NCI-H2227 treated with DMSO at 0.1 percent for 48 hours (cell line): Measurements from ENCODE around the gene RAB42.
"Not testable (repeated sequence)": the region's sequence is repeated elsewhere in the genome, so short reads cannot be mapped to it uniquely, and the experiment has no call there.

Experiments used
- DNase-seq: peaks from one replicate; lab custom pipeline; 2025; lab: John Stamatoyannopoulos, UW

Gene RAB42

DNA sequence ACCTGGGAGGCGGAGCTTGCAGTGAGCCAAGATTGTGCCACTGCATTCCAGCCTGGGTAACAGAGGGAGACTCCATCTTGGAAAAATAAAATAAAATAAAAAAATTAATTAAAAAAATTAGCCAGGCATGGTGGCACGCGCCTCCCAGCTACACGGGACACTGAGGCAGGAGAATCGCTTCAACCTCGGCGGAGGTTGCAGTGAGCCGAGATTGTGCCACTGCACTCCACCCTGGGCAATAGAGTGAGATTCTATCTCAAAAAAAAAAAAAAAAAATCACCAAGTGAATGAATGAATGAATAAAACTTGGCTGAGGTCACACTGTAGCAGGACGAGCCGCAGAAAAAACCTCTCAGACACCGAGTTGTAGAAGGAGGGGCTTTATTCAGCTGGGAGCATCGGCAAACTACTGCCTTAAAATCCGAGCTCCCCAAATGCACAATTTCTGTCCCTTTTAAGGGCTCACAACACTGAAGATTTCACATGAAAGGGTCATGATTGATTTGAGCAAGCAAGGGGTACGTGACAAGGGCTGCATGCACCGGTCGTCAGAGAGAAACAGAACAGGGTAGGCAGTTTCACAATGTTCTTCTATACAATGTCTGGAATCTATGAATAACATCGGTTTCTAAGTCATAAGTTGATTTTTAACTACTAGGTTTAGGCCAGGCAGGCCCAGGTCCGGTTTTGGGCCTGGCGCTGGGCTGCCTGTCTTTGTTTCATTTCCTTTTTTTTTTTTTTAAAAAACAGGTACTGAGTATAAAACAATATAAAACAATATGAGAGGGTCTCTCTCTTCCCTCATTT, 5.3 kb upstream of the RAB42 start:
- DNase-seq = not testable (repeated sequence)

DNA sequence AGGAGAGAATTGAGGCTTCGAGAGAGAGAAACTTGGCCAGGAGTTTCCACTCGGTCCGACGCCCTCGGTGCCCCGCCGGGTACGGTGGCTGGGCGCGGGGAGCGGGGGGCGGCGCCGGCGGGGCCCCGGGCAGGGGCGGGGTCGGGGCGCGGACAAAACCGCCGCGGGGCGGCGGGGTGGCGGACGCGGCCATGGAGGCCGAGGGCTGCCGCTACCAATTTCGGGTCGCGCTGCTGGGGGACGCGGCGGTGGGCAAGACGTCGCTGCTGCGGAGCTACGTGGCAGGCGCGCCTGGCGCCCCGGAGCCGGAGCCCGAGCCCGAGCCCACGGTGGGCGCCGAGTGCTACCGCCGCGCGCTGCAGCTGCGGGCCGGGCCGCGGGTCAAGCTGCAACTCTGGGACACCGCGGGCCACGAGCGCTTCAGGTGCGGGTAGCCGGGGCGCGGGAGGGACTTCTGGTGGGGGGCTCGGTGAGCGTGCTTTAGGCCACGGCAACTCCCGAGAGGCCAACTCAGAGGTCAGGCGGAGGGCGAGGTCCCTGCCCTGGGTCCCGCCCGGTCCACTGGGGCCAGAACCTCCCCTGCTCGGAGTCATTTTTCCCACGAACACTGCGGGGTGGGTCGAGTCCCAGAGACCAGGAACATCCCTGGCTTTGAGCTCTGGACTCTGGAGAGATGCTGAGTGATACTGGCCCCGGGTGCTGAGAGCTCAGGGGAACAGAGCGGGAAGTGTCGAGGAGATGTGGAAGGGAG, 431 bp downstream of the RAB42 start:
- DNase-seq = no peak

DNA sequence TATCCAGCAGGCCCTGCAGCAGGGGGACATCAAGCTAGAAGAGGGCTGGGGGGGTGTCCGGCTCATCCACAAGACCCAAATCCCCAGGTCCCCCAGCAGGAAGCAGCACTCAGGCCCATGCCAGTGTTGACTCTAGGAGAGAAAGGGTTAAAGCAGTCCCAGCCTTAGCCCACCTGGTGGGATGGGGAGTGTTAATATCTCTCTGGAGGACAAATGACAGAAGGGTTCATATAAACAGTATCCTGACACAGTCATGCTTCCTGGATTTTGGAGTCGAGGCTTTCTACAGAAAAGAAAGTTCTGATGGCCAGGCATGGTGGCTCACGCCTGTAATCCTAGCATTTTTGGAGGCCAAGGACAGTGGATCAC, 1.9 kb downstream of the RAB42 start:
- not testable (repeated sequence) for DNase-seq

DNA sequence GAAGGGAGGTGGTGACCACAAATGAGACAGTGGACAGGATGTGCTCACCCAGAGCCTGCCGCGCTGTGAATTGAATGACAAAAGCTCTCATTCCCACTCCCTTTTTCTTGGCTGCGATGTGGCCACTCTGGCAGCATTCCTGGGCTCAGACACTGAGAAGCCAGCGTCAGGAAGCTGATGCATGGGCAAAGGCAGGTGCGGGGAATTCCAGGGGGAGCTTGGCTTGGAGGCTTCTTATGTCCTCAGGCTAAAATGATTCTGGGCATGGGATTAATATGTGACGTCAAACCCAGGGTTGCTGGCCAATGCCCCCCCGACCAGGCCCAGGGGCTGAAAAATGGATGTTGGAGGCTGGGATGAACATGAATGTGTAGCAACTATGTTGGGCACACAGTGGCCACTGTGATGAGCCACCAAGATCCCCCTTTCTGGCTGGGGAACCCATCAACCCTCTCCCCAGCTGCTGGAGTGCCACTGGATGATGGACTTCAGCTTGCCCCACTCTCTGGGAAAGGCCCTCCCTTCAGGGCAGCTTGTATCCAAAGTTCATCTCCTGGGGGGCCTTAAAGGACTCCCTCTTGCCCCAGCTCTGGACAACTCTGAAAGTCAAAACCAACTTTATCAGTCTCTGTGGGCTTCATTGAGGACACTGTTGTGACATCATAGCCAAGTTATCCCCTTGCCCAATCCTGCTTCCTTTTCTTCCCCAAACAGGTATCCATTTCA, 2.8 kb downstream of the RAB42 start:
- not testable (repeated sequence) for DNase-seq

DNA sequence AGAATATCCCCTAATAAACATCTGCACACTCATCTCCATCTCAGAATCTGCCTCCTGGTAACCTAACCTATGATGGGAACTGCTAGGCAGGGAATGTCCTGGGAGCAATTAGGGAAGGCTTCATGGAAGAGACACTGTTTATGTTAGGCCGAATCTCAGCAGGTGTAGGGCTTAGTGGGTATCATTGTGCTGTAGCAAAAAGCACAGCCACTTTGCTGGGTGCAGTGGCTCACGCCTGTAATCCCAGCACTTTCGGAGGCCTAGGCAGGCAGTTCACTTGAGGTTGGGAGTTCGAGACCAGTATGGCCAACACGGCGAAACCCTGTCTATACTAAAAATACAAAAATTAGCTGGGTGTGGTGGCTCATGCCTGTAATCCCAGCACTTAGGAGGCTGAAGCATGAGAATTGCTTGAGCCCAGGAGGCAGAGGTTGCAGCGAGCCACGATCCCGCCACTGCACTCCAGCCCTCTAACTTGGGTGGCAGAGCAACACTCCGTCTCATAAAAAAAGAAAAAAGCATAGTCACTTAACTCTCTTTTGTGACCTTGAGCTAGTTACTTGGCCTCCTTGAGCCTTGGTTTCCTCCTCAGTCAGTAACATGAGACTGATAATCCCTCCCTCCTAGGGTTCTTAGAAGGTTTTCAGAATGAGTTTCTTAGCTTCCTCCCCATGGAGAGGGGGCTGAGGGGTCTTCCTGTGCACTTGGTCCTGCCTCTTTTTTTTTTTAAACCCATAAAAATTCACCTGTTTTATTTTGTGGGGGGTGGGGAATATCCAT, 3.5 kb downstream of the RAB42 start:
- no peak for DNase-seq

DNA sequence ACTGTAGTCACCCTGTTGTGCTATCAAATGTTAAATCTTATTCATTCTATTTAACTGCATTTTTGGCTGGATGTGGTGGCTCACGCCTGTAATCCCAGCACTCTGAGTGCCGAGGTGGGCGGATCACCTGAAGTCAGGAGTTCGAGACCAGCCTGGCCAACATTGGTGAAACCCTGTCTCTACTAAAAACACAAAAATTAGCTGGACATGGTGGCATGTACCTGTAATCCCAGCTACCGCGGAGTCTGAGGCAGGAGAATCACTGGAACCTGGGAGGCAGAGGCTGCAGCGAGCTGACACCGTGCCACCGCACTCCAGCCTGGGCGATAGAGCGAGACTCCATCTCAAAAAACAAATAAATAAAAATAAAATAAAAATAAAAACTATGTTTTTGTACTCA, 4.2 kb downstream of the RAB42 start:
- DNase-seq = not testable (repeated sequence)

DNA sequence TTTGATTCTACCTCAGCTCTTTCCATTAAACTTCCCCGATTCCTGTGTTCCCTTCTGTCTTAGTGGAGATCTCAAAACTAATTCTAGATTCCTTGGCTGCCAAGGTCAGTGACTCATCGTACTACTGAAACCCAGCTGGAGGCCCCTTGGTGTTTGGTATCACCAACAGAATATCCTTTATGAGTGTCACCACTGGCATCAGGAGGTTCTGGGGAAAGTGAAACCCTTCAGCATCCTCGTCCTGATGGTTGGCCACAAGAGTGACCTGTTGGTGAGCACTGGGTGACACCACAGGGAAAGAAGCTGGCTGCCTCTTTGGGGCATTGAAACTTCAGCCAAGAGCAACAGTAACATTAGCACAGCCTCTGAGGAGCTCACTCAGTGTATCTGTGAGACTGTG, 9.6 kb downstream of the RAB42 start:
- no peak for DNase-seq

DNA sequence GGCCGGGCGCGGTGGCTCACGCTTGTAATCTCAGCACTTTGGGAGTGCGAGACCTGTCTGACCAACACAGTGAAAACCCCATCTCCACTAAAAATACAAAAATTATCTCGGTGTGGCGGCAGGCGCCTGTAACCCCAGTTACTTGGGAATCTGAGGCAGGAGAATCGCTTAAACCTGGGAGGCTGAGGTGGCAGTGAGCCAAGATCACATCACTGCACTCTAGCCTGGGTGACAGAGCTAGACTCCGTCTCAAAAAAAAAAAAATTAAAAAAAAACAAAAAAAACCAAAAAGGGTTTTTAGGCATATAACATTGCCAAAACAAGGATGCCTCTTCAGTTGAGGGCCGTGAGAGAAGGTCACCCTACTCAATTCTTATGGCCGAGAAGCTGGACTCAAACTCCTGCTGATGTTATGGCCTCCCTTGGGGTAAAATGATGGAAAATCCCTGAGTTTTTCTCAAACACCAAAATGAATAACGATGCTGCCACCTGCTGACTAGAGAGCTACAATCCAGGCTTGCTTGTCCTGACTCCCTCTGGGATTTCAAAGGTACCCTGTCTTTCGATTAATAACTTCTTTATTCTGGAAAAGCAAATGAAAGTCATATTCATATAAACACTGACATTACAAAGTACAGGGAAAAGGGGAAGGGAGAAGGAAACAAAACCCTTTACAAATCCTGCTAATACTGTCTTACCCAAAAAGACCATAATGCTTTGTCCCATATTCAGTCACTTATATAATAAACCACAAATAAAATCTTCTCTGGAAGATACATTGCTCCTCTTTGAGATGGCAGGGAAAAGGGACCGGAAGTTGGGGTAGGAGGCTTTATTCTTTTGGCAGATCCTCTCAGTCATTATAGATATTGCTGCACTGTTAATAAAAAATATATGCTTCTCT, 10.7 kb downstream of the RAB42 start:
- peak; percentile 77 for DNase-seq

DNA sequence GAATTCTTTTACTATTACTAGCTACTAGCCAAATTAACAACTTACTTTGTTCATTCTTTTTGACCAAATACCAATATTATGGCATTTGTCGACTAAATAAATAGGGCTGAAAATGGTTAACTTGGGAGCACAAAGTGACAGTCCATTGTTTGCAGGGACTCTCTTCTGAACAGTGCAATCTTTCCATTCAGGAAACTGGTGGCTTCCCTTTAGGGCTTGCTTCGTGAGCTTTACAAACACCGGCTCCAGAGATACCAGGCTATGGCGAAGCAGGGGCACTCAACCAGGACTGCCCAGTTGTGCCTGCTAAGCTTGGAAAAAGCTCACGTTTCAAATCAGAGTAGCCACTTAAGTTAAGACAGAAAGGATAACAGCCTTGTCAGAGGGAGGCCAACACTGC, 12.3 kb downstream of the RAB42 start:
- no peak for DNase-seq

DNA sequence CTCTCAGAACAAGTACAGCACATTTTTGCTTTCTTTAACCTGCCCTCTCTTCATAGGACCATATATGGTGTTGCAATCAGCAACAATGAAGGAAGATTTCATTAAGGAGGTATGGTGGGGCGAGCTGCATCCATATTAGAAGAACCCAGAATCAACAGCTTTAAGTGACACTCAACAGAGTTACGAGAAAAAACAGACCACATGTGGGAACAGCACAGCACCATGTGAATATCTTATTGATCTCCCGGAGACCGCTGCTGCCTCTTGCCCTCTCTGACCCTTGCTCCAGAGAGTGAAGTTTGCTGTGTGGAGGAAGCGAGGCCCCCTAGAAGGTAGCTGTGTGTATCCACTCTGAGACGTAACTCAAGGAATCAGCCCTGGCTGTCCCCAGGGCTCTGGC, 12.9 kb downstream of the RAB42 start:
- no peak for DNase-seq

DNA sequence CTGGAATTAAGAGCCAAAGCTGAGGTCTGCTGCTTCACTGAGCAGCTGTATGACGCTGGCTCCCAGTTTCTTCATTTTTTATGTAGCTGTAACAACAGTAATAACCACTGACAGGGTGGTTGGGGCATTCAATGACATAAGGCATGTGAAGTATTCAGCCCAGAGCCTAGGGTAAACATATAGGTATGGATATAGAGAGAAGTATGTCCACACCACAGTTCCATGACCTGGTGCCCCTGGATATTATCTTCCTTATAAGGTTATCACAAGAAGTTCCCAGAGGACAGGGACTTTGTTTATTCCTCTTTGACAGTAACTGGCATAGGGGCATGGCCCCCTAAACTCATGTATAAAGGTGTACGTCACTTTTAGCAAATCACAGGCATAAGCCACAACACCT, 14.7 kb downstream of the RAB42 start:
- DNase-seq = no peak

DNA sequence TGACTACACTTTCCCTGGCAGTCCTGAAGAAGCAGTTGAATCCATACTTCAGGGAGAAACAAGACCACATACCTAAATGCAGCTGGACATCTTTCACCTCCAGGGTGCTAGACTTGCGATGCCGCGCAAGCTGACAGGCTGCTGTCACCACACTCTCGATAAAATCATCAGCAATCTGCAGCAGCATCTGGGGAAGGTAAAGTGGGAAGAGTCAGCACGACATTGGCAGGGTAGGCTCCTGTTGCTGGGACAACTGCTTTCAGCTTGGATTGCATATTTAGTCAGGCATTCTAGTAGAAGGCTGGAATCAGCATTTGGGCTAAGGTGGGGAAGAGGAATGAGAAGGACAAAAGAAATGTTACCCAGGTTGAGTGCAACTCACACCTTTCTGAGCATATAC, 21.1 kb downstream of the RAB42 start:
- no peak for DNase-seq

DNA sequence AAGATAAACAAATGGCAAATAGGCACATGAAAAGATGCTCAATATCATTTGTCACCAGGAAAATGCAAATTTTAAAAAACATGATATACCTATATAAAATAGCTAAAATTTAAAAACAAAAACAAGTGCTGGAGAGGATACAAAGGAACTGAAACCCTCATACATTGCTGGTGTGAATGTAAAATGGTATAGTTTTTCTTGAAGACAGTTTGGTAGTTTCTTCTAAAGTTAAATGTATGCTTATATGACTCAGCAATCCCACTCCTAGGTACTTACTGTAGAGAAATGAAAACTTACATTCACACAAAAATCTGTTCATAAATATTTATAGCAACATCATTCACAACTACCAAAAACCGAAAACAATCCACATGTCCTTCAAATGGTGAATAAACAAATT, 39.6 kb downstream of the RAB42 start:
- DNase-seq = no peak

DNA sequence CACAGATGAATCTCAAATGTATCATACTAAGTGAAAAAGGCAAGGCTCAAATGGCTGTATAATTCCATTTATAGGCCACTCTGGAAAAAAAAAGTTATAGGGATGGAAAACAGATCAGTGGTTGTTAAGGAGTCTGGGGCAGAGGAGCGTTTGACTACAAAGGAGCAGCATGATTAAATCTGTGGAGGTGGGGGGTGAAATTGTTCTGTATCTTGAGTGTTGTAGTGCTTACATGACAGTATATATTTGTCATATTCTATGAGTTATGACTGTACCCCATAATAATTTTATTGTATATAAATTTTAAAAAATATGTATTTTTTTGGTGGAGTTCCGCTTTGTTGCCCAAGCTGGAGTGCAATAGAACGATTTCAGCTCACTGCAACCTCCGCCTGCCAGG, 40.5 kb downstream of the RAB42 start:
- no peak for DNase-seq

DNA sequence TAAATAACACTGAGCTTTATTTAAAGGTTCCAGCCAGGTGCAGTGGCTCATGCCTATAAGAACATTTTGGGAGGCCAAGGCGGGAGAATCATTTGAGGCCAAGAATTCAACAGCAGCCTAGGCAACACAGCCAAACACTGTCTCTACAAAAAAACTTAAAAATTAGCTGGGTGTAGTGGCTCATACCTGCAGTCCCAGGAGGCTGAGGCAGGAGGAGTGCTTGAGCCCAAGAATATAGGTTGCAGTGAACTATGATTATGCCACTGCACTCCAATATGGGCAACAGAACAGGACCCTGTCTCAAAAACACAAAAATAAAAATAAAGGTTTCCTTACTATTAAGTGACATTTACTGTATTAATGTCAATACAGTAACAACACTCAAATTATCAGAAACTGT, 48.7 kb downstream of the RAB42 start:
- DNase-seq = no peak

DNA sequence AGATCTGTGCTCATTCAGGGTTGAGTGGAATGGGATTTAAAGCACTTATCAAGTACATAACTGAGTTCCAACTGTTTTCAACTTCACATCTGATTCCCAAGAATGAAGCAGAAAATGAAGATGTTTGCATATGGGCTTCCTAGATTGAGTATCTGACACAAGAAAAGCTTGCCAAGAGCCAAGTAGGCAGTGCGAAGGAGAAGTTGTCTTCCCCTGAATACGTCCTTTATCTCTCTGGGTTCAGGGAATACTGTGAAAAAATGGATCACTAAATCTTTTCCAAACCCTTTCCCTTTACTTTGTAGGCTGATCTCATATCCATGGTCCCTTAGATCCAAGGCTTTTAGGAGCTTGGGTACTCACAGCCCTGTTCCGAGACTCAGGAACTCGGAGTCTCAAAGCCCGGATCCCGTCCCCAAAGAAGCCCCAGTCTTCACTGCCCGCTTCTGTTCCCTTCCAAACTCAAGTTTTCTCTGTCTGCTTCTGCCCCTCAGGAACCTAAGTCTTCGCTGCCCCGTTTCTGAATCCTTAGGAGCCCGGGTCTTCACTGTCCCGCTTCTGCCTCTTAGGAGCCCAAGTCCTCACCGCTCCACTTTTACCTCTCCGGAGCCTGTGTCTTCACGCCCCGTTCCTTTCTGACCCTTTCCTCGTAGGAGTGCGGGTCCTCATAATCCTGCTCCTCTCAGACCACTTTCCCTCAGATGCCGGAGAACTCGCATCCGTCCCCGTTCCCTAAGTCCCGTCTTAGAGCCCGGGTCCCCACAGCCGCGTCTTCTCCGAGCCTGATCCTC, 50.2 kb downstream of the RAB42 start:
- no peak for DNase-seq

DNA sequence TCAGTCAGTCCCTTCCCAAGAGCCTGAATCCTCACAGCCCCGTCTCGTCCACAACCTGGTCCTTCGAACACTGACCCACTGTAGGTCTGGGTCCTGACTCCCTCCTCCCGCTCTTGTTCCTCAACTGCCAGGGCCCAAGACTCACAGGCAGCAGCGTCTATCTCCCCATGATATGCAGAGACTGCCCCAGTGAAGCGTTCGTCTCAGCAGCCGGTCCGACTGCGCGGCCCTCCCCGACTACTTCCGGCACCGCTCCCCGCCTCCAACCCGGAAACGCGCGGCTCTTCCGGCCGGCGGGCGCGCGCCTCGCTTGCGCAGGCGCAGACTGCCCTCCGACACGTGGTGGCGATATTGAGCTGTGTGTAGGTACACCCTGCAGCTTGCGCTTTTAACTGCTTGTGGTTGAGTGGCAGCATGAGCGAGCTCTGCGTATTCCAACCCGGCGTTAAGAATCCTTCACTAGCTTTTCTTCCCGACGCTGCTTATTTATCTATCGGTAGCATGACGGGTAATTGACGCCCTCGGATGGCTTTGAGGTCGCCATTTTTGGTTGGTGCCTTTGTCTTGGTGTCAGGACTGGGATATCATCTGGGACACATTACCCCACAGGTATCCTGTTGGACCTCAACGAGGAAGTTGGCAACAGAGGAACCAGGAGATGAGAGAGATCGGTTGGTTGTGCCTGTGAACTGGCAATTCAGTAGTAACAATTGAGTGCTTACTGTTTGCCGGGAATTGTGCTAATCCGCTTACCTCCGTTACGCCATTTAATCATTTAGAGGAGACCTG, 51.0 kb downstream of the RAB42 start, which contains the start of gene TAF12:
TSS of gene TAF12 (minus strand) at position 221 of the 789 bp plus-strand sequence. CDS start 20,986 bp downstream, outside the sequence.
- DNase-seq = peak; percentile 97

DNA sequence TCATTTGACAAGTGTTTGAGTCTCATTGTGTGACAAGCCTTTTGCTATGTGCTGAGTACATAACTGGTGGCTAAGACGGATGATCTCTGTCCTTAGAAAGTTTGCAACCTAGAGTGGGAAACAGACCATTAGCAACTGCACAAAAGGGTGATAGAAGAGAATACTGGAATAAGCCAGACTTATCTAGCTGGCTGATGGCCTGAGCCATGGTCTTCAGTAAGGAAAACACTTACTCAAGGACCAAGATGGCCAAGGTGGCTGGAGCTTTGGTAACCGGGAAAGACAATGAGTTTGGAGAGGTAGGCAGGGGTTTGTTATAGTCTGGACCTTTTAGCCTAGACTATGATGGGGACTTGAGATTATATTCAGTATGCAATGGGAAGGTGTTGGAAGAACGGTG, 52.4 kb downstream of the RAB42 start:
- no peak for DNase-seq
